Lung (tissue), 12 donors: ENCODE data around the gene FSTL5. TPM values are rescaled to one million over a fixed set of nuclear protein-coding genes. Genes with fewer than 3 reads are reported as not detected.

ENCODE experiments used
- ATAC-seq: fragments of 200-7000 bp; cut with Tn5 transposase; one replicate; pipeline ENCODE4 v1.9.1; 2020; ENCODE audit warnings: moderate number of reproducible peaks; ENCODE audit not compliant: insufficient read depth, low FRiP score
- DNase-seq, 3 donors: peaks; one replicate each; pipeline ENCODE4 v3.0.0-alpha.2; 2013 to 2017
- H3K27ac ChIP-seq, 2 donors: one replicate each; pipeline ENCODE4 v1.5.1; 2013; ENCODE audit warnings: mild to moderate bottlenecking in 2 of 2, moderate library complexity in 2 of 2, control low read depth in 1 of 2, inconsistent platforms in 1 of 2, low read depth in 1 of 2, low read length in 1 of 2
- H3K27me3 ChIP-seq, 3 donors: one replicate each; pipeline ENCODE4 v1.5.1; 2013; ENCODE audit warnings: low read length in 2 of 3; ENCODE audit not compliant: control insufficient read depth in 3 of 3, insufficient read depth in 3 of 3
- H3K36me3 ChIP-seq, 4 donors: one replicate each; pipeline ENCODE4 v1.5.1; 2013; ENCODE audit warnings: low read length in 4 of 4, mild to moderate bottlenecking in 1 of 4, moderate library complexity in 1 of 4; ENCODE audit not compliant: control insufficient read depth in 4 of 4, insufficient read depth in 4 of 4
- H3K4me1 ChIP-seq, 5 donors: one replicate each; pipeline ENCODE4 v1.5.1; 2013; ENCODE audit warnings: low read length in 5 of 5, mild to moderate bottlenecking in 2 of 5, moderate library complexity in 1 of 5; ENCODE audit not compliant: control insufficient read depth in 5 of 5, insufficient read depth in 5 of 5
- H3K4me3 ChIP-seq: one replicate; pipeline ENCODE4 v1.5.1; 2013; ENCODE audit warnings: mild to moderate bottlenecking, control low read depth, moderate library complexity
- H3K9ac ChIP-seq, 2 donors: one replicate each; pipeline ENCODE4 v1.5.1; 2013; ENCODE audit warnings: low read length in 2 of 2, control low read depth in 1 of 2; ENCODE audit not compliant: insufficient read depth in 1 of 2
- H3K9me3 ChIP-seq, 4 donors: one replicate each; pipeline ENCODE4 v1.5.1; 2013; ENCODE audit warnings: low read length in 3 of 4, mild to moderate bottlenecking in 1 of 4, moderate library complexity in 1 of 4; ENCODE audit not compliant: control insufficient read depth in 4 of 4, insufficient read depth in 3 of 4
- CTCF ChIP-seq: IDR thresholded peaks from 2 replicates; pipeline ENCODE4 v1.5.1; 2012; ENCODE audit warnings: mild to moderate bottlenecking; ENCODE audit errors: control extremely low read depth, extremely low read depth
- WGBS, 2 donors: extraction: QIAGEN DNeasy Blood & Tissue Kit; methylation state at CpG; one replicate each; pipeline ENCODE4 v1.1.7; 2013; 5-methylcytosine and 5-hydroxymethylcytosine counted together
- polyA plus RNA-seq, 2 donors: library from polyadenylated mRNA; stranded (reverse); fragments of 200-250 nt; gene quantifications; one replicate each; pipeline ENCODE4 v1.2.1, GENCODE V29; 2013
- total RNA-seq, 2 donors: library from RNA; depleted of rRNA in 1 of 2; stranded (reverse); fragments of >200 nt in 1 of 2; gene quantifications; one replicate each; pipeline ENCODE4 v1.2.1, GENCODE V29; 2014 to 2021
- donor health status: control.
- donor health status: control.
- donor health status: Bipolar disorder and iron deficiency.
- donor health status: healthy.
- donor health status: DM: yes; HTN: yes; CAD: no.

Gene FSTL5
- total and polyA plus RNA-seq, 4 donors = 0.23 TPM; not detected in 3

- H3K4me1 ChIP-seq = no peaks in the 10 kb centered on the region
- H3K27me3 ChIP-seq = no peaks in the 10 kb centered on the region
- no peak overlapping the region for H3K9ac ChIP-seq
- ATAC-seq (no peak), DNase-seq (no peak)
- H3K9me3 ChIP-seq = no peaks in the 10 kb centered on the region
- no peak for TF ChIP-seq CTCF
- H3K27ac ChIP-seq = no peak overlapping the region
- 47 to 64% methylated on average over 4 of the region's 4 CpGs for WGBS, 2 donors
- no peaks in the 10 kb centered on the region for H3K36me3 ChIP-seq
- no peak overlapping the region for H3K4me3 ChIP-seq
These were observed 280.6 kb downstream of the FSTL5 start for GRCh38 chr4:161883157-161883556.

- TF ChIP-seq CTCF = no peak
- no peaks in the 10 kb centered on the region for H3K9me3 ChIP-seq
- no peaks in the 10 kb centered on the region for H3K27me3 ChIP-seq
- H3K4me1 ChIP-seq = no peaks in the 10 kb centered on the region
- DNase-seq = no peak
- no peak overlapping the region for H3K4me3 ChIP-seq
- no peak for ATAC-seq
- 80 to 83% methylated on average over 4 of the region's 4 CpGs for WGBS, 2 donors
- no peaks in the 10 kb centered on the region for H3K36me3 ChIP-seq
- no peak overlapping the region for H3K9ac ChIP-seq
- no peak overlapping the region for H3K27ac ChIP-seq
These were observed 282.4 kb downstream of the FSTL5 start for GRCh38 chr4:161881370-161881769.

GRCh38 chr4:161869511-161869910, 294.3 kb downstream of the FSTL5 start:
- Histone ChIP-seq H3K27ac (no peak overlapping the region), H3K4me1 (no peaks in the 10 kb centered on the region), H3K27me3 (no peaks in the 10 kb centered on the region), H3K9me3 (no peaks in the 10 kb centered on the region), H3K36me3 (no peaks in the 10 kb centered on the region), H3K9ac (no peak overlapping the region), H3K4me3 (no peak overlapping the region)
- no peak for ATAC-seq
- no peak for DNase-seq
- WGBS, 2 donors = 81 to 88% methylated on average over 2 of the region's 2 CpGs
- TF ChIP-seq CTCF = no peak

GRCh38 chr4:161856711-161857326, 307.0 kb downstream of the FSTL5 start:
- 75 to 79% methylated on average over 1 of the region's 1 CpG for WGBS, 2 donors
- ATAC-seq (no peak), DNase-seq (no peak)
- Histone ChIP-seq H3K36me3 (no peaks in the 10 kb centered on the region), H3K9me3 (no peaks in the 10 kb centered on the region), H3K4me3 (no peak overlapping the region), H3K9ac (no peak overlapping the region), H3K27me3 (no peaks in the 10 kb centered on the region), H3K4me1 (no peaks in the 10 kb centered on the region), H3K27ac (no peak overlapping the region)
- no peak for TF ChIP-seq CTCF
